Endodermal cell (in vitro differentiated cells): Measurements from ENCODE around the gene SYNPO2. TPM values are rescaled to one million over a fixed set of nuclear protein-coding genes. Genes with fewer than 3 reads are reported as not detected.
"Not testable (repeated sequence)": the region's sequence is repeated elsewhere in the genome, so short reads cannot be mapped to it uniquely, and the experiment has no call there.

Source experiments
- DNase-seq: peaks from one replicate; pipeline ENCODE4 v3.0.0-alpha.2; 2017
- H3K27ac ChIP-seq: 2 replicates; pipeline ENCODE4 v1.5.1; 2013; ENCODE audit warnings: mild to moderate bottlenecking, low read depth, low read length, moderate library complexity
- H3K27me3 ChIP-seq: 2 replicates; pipeline ENCODE4 v1.6.1; 2013; ENCODE audit warnings: mild to moderate bottlenecking, low read length, moderate library complexity; ENCODE audit not compliant: insufficient read depth, control insufficient read depth, poor library complexity, severe bottlenecking
- H3K36me3 ChIP-seq: 2 replicates; pipeline ENCODE4 v1.7.0; 2013; ENCODE audit warnings: mild to moderate bottlenecking, low read length, moderate library complexity; ENCODE audit not compliant: control insufficient read depth, insufficient read depth
- H3K4me1 ChIP-seq: one replicate; pipeline ENCODE4 v1.7.0; 2013; ENCODE audit warnings: low read length; ENCODE audit not compliant: control insufficient read depth, insufficient read depth
- H3K4me3 ChIP-seq: 2 replicates; pipeline ENCODE4 v1.5.1; 2013; ENCODE audit warnings: mild to moderate bottlenecking, low read length, moderate library complexity
- H3K9ac ChIP-seq: 2 replicates; pipeline ENCODE4 v1.6.1; 2013; ENCODE audit warnings: mild to moderate bottlenecking, low read length, moderate library complexity; ENCODE audit not compliant: poor library complexity, severe bottlenecking; ENCODE audit errors: extremely low read depth
- H3K9me3 ChIP-seq: 2 replicates; pipeline ENCODE4 v1.6.1; 2013; ENCODE audit warnings: mild to moderate bottlenecking, low read length, moderate library complexity; ENCODE audit not compliant: control insufficient read depth
- H3K27ac Mint-ChIP-seq: 2 replicates; pipeline ENCODE4 v1.8.0; 2020; ENCODE audit warnings: mixed read lengths
- H3K27me3 Mint-ChIP-seq: 2 replicates; pipeline ENCODE4 v1.8.0; 2021; ENCODE audit warnings: mild to moderate bottlenecking, mixed read lengths; ENCODE audit not compliant: insufficient read depth
- H3K36me3 Mint-ChIP-seq: 2 replicates; pipeline ENCODE4 v1.8.0; 2020; ENCODE audit warnings: low read depth, mixed read lengths
- H3K4me1 Mint-ChIP-seq: 2 replicates; pipeline ENCODE4 v1.8.0; 2020; ENCODE audit warnings: mixed read lengths
- H3K4me3 Mint-ChIP-seq: 2 replicates; pipeline ENCODE4 v1.8.0; 2020; ENCODE audit warnings: mild to moderate bottlenecking, moderate library complexity, mixed read lengths
- H3K9me3 Mint-ChIP-seq: 2 replicates; pipeline ENCODE4 v1.8.0; 2020; ENCODE audit warnings: mild to moderate bottlenecking, mixed read lengths
- WGBS, 2 experiments: methylation state at CpG; one replicate each; pipeline versions ENCODE4 v1.1.5 to v1.1.7; 2013; ENCODE audit warnings: missing lambda C conversion rate in 2 of 2, mixed read lengths in 1 of 2; ENCODE audit not compliant: insufficient coverage in 1 of 2, insufficient read length in 1 of 2; 5-methylcytosine and 5-hydroxymethylcytosine counted together
- total RNA-seq, 2 donors: library from RNA; stranded (reverse); fragmentation: NEBNext Ultra II Directional in 1 of 2; extraction: Animal tissue kit (Norgen Biotek cat#: 25700) in 1 of 2; gene quantifications; 2 replicates in 1 of 2; 3 replicates in 1 of 2; pipeline ENCODE4 v1.2.1, GENCODE V29; 2021
- TF ChIP-seq, protein P1 (sequence below): fragments of 200-600 bp; sonication (generic); conservative IDR thresholded peaks from 2 replicates; pipeline ENCODE4 v1.5.0; 2021; ENCODE audit warnings: antibody characterized with exemption, mild to moderate bottlenecking

The SYNPO2 gene
- total RNA-seq, 2 donors from 2014 or later = 0.09 to 0.37 TPM

DNA sequence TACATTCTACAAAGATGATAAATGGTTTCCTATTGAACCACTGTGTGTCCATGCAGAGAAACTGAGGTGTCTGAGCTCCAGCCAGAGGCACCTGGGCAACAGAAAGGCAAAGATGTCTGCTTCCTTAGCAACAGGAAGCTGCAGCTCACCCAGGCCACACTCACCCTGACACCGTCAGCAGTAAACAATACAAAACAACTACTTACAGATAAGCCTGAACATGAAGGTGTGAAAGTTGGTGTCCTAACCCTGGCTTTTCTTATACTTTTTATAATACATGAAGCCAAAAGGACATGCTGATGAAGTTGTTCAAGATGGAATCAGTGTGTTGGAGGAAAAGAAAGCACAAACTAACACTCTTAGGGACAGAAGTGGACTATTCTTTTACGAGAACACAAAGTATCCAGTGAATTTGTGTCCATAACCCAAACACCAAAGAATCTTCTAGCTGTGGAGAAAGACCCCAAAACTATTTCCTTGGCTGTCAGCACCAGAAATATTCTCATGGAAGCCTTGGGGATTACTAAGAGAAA lies 117.3 kb downstream of the SYNPO2 start:
- no peaks in the 10 kb centered on the region for H3K27me3 ChIP-seq
- WGBS, 2 experiments = 70% methylated on average over 2 of the region's 2 CpGs; no CpG with 5 or more reads in 1 of the 2 experiments
- H3K4me3 ChIP-seq = no peak overlapping the region

DNA sequence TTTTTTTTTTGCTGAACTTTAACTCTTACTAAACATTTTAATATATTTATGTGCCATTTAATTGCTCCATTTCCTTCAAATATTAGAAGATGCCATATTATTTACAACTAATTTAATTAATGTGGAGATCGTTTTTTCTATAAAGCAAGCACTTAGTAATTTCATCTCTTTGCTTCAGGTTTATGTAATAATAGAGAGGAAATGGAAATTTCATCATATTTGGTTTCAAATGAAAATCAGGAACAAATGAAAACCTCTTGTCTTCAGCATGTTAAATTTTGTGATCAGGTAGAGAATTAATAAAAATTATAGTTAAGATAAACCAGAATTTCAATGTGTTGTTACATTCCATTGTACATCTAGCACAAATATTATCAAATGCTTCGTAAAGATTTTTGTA lies 120.1 kb downstream of the SYNPO2 start:
- no peaks in the 10 kb centered on the region for H3K27me3 ChIP-seq
- Mint-ChIP-seq H3K27ac (no peak overlapping the region), H3K4me1 (peaks cover under 1% of the 10 kb centered on the region), H3K9me3 (peaks cover 4% of the 10 kb centered on the region), H3K27me3 (no peaks in the 10 kb centered on the region), H3K4me3 (no peak overlapping the region), H3K36me3 (no peaks in the 10 kb centered on the region)
- no peak overlapping the region for H3K27ac ChIP-seq
- H3K9me3 ChIP-seq = no peaks in the 10 kb centered on the region
- DNase-seq = no peak
- TF ChIP-seq, protein P1, sequence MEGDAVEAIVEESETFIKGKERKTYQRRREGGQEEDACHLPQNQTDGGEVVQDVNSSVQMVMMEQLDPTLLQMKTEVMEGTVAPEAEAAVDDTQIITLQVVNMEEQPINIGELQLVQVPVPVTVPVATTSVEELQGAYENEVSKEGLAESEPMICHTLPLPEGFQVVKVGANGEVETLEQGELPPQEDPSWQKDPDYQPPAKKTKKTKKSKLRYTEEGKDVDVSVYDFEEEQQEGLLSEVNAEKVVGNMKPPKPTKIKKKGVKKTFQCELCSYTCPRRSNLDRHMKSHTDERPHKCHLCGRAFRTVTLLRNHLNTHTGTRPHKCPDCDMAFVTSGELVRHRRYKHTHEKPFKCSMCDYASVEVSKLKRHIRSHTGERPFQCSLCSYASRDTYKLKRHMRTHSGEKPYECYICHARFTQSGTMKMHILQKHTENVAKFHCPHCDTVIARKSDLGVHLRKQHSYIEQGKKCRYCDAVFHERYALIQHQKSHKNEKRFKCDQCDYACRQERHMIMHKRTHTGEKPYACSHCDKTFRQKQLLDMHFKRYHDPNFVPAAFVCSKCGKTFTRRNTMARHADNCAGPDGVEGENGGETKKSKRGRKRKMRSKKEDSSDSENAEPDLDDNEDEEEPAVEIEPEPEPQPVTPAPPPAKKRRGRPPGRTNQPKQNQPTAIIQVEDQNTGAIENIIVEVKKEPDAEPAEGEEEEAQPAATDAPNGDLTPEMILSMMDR = no peak
- H3K4me1 ChIP-seq = no peaks in the 10 kb centered on the region
- H3K4me3 ChIP-seq = no peak overlapping the region
- WGBS, 2 experiments = 65% methylated on average over 2 of the region's 2 CpGs; no CpG with 5 or more reads in 1 of the 2 experiments
- no peaks in the 10 kb centered on the region for H3K36me3 ChIP-seq
- H3K9ac ChIP-seq = no peak overlapping the region

More for the DNA sequence above, 117.3 kb downstream of the SYNPO2 start:
- TF ChIP-seq, protein P1 = no peak
- Histone ChIP-seq H3K9ac (no peak overlapping the region), H3K36me3 (no peaks in the 10 kb centered on the region), H3K27ac (no peak overlapping the region), H3K4me1 (no peaks in the 10 kb centered on the region), H3K9me3 (no peaks in the 10 kb centered on the region)
- Mint-ChIP-seq H3K4me3 (no peak overlapping the region), H3K4me1 (peaks cover 11% of the 10 kb centered on the region), H3K27ac (no peak overlapping the region), H3K9me3 (peaks cover 4% of the 10 kb centered on the region), H3K27me3 (no peaks in the 10 kb centered on the region), H3K36me3 (no peaks in the 10 kb centered on the region)
- DNase-seq = no peak

DNA sequence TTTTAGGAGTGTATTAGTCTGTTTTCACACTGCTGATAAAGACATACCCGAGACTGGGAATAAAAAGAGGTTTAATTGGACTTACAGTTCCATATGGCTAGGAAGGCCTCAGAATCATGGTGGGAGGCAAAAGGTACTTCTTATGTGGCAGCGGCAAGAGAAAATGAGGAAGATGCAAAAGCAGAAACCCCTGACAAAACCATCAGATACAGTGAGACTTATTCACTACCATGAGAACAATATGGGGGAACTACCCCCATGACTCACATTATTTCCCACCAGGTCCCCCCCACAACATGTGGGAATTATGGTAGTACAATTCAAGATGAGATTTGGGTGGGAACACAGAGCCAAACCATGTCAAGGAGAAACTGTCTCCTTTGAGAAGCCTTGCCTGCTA lies 121.6 kb downstream of the SYNPO2 start:
- H3K9me3 Mint-ChIP-seq, H3K9ac ChIP-seq, H3K36me3 ChIP-seq, H3K4me1 ChIP-seq, H3K4me3 Mint-ChIP-seq, H3K27ac Mint-ChIP-seq, H3K4me3 ChIP-seq, H3K4me1 Mint-ChIP-seq, DNase-seq, H3K27ac ChIP-seq, H3K36me3 Mint-ChIP-seq, H3K9me3 ChIP-seq, H3K27me3 ChIP-seq, H3K27me3 Mint-ChIP-seq: not testable (repeated sequence)
- 92 to 100% methylated on average over 1 to 2 of the region's 2 CpGs for WGBS, 2 experiments
